GM21723 (cell line): ENCODE data around the gene PCGF1.

ENCODE experiments used
- ATAC-seq: cut with Tn5 transposase; IDR thresholded peaks from one replicate; pipeline ENCODE4 v1.9.1; 2021; ENCODE audit warnings: mild to moderate bottlenecking, moderate library complexity; ENCODE audit not compliant: unreplicated experiment

The PCGF1 gene

GRCh38 chr2:74537140-74537539, 29.6 kb upstream of the PCGF1 start:
- no peak for ATAC-seq

- no peak for ATAC-seq
Observed at GRCh38 chr2:74536166-74536950, 28.9 kb upstream of the PCGF1 start.

GRCh38 chr2:74535440-74535965, 28.0 kb upstream of the PCGF1 start:
- no peak for ATAC-seq

GRCh38 chr2:74534411-74534810, 26.9 kb upstream of the PCGF1 start:
- no peak for ATAC-seq

- ATAC-seq: no peak
Observed at GRCh38 chr2:74533464-74533863, 26.0 kb upstream of the PCGF1 start.

- no peak for ATAC-seq
Observed at GRCh38 chr2:74532222-74532621, 24.7 kb upstream of the PCGF1 start.

- ATAC-seq: no peak
Observed at GRCh38 chr2:74531666-74532065, 24.2 kb upstream of the PCGF1 start.

GRCh38 chr2:74530239-74531187, 23.0 kb upstream of the PCGF1 start:
- ATAC-seq: peak; percentile 29

- ATAC-seq: peak; percentile 81
Observed at GRCh38 chr2:74529357-74530238, 22.1 kb upstream of the PCGF1 start, which contains the start of the genes AUP1 and HTRA2. TSS of gene AUP1 (minus strand) at chr2:74529706. CDS start at chr2:74529629, 77 bp downstream. TSS of gene HTRA2 (plus strand) at chr2:74529933. CDS start at chr2:74530007, 74 bp downstream.

GRCh38 chr2:74528600-74529356, 21.3 kb upstream of the PCGF1 start:
- peak; percentile 11 for ATAC-seq

- no peak for ATAC-seq
Observed at GRCh38 chr2:74527741-74528140, 20.2 kb upstream of the PCGF1 start.

- no peak for ATAC-seq
Observed at GRCh38 chr2:74526649-74527230, 19.2 kb upstream of the PCGF1 start.

GRCh38 chr2:74525717-74526648, 18.5 kb upstream of the PCGF1 start, which contains the start of gene DQX1:
TSS of gene DQX1 (minus strand) at chr2:74526231. CDS start at chr2:74525729, 502 bp downstream.
- no peak for ATAC-seq

- no peak for ATAC-seq
Observed at GRCh38 chr2:74524955-74525716, 17.6 kb upstream of the PCGF1 start.

- no peak for ATAC-seq
Observed at GRCh38 chr2:74524005-74524404, 16.5 kb upstream of the PCGF1 start.

- ATAC-seq: no peak
Observed at GRCh38 chr2:74522516-74522915, 15.0 kb upstream of the PCGF1 start.

- ATAC-seq: no peak
Observed at GRCh38 chr2:74516650-74517049, 9.2 kb upstream of the PCGF1 start.
